ENCODE data around the gene MRPL24.

MRPL24 gene

DNA sequence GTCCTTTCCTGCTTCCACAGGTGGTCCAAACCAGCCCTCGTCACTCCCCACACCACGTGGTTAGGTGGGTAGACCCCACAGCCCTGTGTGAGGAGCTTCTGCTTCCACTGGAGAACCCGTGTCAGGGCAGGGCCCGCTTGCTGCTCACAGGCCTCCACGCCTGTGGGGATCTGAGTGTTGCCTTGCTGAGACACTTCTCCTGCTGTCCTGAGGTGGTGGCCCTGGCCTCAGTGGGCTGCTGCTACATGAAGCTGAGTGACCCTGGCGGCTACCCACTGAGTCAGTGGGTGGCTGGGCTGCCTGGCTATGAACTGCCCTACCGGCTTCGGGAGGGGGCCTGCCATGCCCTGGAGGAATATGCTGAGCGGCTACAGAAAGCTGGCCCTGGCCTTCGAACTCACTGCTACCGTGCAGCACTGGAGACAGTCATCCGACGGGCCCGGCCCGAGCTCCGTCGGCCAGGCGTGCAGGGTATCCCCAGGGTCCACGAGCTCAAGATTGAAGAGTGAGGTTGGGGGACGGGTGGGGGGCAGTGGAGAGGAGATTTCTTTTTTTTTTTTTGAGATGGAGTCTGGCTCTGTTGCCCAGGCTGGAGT, 6.8 kb downstream of the MRPL24 start:
- H3K27ac ChIP-seq: no peak overlapping the region
- H3K9ac ChIP-seq: no peak overlapping the region
- TF ChIP-seq Cebpa-rat (IDR thresholded peaks at IDR 0.05): no peak
- H3K36me3 ChIP-seq: peaks cover 71% of the 10 kb centered on the region
- no peak overlapping the region for H3K4me2 ChIP-seq
- peaks cover 8% of the 10 kb centered on the region for H3K4me1 ChIP-seq
- no peaks in the 10 kb centered on the region for H3K27me3 ChIP-seq
- H4K20me1 ChIP-seq: no peaks in the 10 kb centered on the region
- H3K9me3 ChIP-seq: no peaks in the 10 kb centered on the region
- no peak overlapping the region for H3K4me3 ChIP-seq

DNA sequence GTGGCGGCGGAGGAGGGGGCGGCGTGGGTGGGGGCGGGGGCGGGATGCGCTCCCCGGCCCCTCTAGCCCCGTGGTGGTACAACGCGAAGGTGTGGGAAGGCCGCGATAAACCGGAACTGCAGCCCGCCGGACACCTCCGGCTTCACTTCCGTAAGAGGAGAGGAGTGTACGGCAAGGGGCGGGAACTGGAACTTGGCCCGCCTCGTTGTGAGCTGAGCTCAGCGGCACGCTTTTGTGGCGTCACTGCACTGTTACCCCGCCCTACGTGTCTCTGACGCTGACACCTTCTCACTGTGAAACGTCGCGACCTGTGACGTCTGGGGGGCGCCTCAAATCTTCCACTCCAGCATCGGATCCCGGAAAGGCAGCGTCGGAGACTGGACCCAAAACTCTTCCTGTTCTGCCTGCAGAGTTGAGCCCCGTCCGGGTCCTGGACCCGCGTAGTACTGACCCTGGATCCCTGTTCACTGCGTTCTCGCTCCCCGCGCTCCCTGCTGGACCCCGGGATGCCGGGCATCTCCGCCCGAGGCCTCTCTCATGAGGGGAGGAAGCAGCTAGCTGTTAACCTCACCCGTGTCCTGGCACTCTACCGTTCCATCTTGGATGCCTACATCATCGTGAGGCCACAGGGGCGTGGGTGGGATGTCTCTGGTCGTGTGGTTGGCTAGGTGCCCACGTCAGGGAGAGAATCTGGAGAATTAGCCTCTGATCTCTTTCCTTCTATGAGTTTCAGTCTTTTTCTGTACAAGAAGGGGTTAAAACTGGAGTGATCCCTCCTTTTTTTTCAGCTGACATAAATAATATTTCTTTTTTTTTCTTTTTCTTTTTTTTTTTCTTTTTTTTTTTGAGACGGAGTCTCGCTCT, 12.1 kb downstream of the MRPL24 start, which contains the start of gene ISG20L2:
TSS of gene ISG20L2 (minus strand) at position 168 of the 864 bp plus-strand sequence. CDS start 1,114 bp downstream, outside the sequence.
- peak within 1 kb of the TSS; percentile 87 for H3K4me3 ChIP-seq
- no peaks in the 10 kb centered on the region for H3K9me3 ChIP-seq
- H3K27me3 ChIP-seq: no peaks in the 10 kb centered on the region
- peaks cover 40% of the 10 kb centered on the region for H4K20me1 ChIP-seq
- TF ChIP-seq Cebpa-rat (IDR thresholded peaks at IDR 0.05): no peak
- peak within 1 kb of the TSS; percentile 79 for H3K27ac ChIP-seq
- H3K4me2 ChIP-seq: peak within 1 kb of the TSS; percentile 99
- H3K9ac ChIP-seq: peak within 1 kb of the TSS; percentile 91
- H3K36me3 ChIP-seq: peaks cover 38% of the 10 kb centered on the region
- peaks cover 44% of the 10 kb centered on the region for H3K4me1 ChIP-seq

DNA sequence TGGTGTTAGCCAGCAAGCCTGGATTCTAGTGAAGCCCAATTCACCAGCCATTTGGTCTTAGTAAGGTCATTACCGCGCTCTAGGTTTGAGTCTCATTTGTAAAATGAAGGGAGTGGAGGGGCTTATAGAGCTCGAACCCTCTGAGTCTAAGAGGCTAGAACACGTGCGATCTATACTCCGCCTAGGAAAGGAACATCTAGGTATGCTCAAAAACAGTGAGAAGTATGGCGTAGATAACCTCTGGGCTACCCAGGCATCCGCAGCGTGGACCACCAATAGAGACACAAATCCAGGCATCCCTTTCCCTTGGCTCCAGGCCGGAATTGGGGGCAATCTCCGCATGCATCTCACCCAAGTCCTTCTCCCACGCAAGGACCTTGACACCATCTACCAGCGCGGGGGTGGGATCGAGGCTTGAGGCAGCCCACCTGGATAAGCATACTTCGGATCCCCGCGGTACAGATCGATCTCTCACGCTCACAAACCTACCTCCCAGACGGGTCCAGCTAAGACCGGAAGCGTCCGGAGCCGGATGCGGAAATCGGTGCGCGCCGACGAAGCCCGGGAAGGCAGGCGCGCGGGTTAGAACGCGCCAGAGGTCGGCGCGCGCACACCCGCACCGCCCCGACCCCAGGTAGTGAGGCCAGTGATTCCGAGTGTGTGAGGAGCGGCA, 12.8 kb downstream of the MRPL24 start, which contains the start of gene METTL25B:
TSS of gene METTL25B (plus strand) at position 544 of the 673 bp plus-strand sequence. CDS start 636 bp downstream, outside the sequence.
- Histone ChIP-seq H3K4me1 (peaks cover 44% of the 10 kb centered on the region), H3K4me2 (peak within 1 kb of the TSS; percentile 99), H4K20me1 (peaks cover 48% of the 10 kb centered on the region), H3K36me3 (peaks cover 38% of the 10 kb centered on the region), H3K27me3 (no peaks in the 10 kb centered on the region), H3K9me3 (no peaks in the 10 kb centered on the region), H3K9ac (peak within 1 kb of the TSS; percentile 91), H3K27ac (peak within 1 kb of the TSS; percentile 79), H3K4me3 (peak within 1 kb of the TSS; percentile 87)
- TF ChIP-seq Cebpa-rat (IDR thresholded peaks at IDR 0.05): no peak

DNA sequence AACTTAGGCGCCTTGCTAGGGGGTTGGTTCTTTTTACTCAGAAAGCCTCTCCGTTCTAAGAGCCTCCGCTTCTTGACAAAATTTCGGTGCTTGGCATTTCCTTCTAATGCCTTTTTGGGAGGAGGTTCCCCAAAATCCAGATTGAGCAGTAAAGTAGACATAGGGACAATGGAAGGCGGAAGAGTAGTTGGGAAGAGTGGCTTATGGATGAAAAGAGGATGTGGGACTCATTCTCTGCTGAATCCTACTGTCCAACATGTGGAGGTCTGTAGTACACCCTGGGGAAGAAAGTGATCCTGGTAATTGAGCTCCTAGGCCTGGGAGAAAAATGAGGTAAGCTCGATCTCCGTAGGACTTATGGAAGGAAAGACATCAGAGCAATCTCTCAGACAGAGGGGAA, 13.4 kb downstream of the MRPL24 start:
- H3K4me2 ChIP-seq: peak overlapping the region; percentile 99
- H3K9ac ChIP-seq: peak overlapping the region; percentile 91
- H3K4me1 ChIP-seq: peaks cover 44% of the 10 kb centered on the region
- peaks cover 38% of the 10 kb centered on the region for H3K36me3 ChIP-seq
- peak overlapping the region; percentile 79 for H3K27ac ChIP-seq
- no peaks in the 10 kb centered on the region for H3K9me3 ChIP-seq
- H4K20me1 ChIP-seq: peaks cover 53% of the 10 kb centered on the region
- H3K4me3 ChIP-seq: peak overlapping the region; percentile 87
- H3K27me3 ChIP-seq: no peaks in the 10 kb centered on the region
- no peak for TF ChIP-seq Cebpa-rat (IDR thresholded peaks at IDR 0.05)

DNA sequence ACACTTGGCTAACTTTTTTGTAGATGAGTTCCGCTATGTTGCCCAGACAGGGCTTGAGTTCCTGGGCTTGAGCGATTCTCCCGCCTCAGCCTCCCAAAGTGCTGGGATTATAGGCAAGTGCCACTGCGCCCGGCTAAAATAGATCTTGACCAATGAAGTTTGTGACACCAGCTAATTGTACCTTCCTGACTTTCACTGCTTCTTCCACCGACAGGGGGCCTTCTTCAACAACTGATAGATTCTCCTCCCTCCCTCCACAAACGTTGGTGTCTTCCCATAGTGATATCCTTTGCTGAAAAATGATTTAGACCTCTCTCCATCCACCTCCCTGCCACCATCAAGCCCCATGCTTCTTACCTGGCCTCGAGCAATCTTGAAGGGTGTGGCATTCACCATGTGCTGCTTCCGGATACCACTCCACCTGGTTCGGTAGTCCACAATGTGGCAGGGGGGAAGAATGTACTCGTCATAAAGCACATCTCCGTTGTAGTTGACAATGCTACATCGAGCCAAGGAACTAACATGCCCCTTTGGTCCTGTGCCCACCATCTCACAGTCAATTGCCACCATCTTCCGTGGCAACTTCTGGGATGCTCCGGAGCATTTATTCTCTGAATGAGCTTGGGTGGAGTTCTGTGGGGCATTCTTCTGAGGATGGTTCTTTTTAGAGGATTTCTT, 14.2 kb downstream of the MRPL24 start:
- peaks cover 61% of the 10 kb centered on the region for H4K20me1 ChIP-seq
- TF ChIP-seq Cebpa-rat (IDR thresholded peaks at IDR 0.05): no peak
- peak overlapping the region; percentile 36; the same call in 1 of the 2 replicates for H3K27ac ChIP-seq
- peaks cover 44% of the 10 kb centered on the region for H3K4me1 ChIP-seq
- H3K27me3 ChIP-seq: no peaks in the 10 kb centered on the region
- H3K4me2 ChIP-seq: peak overlapping the region; percentile 99
- peak overlapping the region; percentile 87 for H3K4me3 ChIP-seq
- H3K9ac ChIP-seq: peak overlapping the region; percentile 91
- H3K36me3 ChIP-seq: peaks cover 39% of the 10 kb centered on the region
- H3K9me3 ChIP-seq: no peaks in the 10 kb centered on the region

DNA sequence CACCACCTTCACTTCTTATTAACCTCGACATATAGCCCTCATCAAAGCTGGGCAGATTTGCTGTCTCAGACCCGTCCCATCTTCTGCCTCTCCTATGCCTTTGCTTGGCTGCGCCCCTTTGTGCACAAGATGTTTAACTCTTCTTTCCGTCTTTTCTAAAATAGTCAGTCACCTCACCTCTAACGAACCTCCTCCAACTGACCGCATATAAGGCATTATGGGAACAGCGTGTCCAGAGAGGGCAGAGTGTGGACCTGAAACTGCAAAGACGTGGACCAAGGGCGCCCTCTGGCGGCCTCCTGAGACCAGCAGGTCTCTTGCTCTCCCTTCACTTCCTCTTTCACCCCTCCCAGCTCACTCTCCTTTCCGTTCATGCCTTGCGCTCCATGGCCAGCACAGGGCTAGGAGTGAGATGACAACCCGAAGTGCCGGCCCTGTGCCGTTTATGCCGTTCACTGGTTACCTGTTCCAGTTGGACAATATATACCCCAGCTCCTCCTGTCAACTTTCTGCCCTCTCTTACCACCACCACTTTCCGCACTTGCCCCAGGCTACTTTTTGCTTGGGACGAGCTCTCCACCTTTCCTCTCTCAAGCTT, 15.1 kb downstream of the MRPL24 start:
- no peak for TF ChIP-seq Cebpa-rat (IDR thresholded peaks at IDR 0.05)
- Histone ChIP-seq H3K27ac (no peak overlapping the region), H3K4me1 (peaks cover 50% of the 10 kb centered on the region), H3K36me3 (peaks cover 48% of the 10 kb centered on the region), H3K4me2 (peak overlapping the region; percentile 99), H3K9me3 (no peaks in the 10 kb centered on the region), H3K4me3 (peak overlapping the region; percentile 87), H4K20me1 (peaks cover 70% of the 10 kb centered on the region), H3K27me3 (no peaks in the 10 kb centered on the region), H3K9ac (peak overlapping the region; percentile 91)

DNA sequence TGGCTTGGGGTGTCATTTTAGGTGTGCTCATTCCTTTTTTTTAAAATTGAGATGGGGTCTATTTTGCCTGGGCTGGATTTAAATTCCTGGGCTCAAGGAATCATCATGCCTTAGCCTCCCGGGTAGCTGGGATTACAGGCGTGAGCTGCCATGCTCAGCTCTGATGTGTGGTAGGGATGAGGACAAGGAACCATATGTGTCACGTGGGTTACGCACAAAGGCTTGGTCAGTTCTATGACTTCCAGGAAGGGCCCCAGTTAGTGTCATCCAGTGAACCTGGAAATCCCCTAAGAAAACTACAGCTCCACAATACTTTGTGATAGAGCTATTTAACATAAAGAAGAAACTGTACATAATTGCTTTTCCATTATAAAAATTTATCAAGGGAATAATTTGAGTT, 19.4 kb downstream of the MRPL24 start:
- H3K9ac ChIP-seq: no peak overlapping the region
- H4K20me1 ChIP-seq: peaks cover 70% of the 10 kb centered on the region
- peaks cover 73% of the 10 kb centered on the region for H3K36me3 ChIP-seq
- H3K4me2 ChIP-seq: no peak overlapping the region
- H3K4me1 ChIP-seq: peaks cover 32% of the 10 kb centered on the region
- no peaks in the 10 kb centered on the region for H3K9me3 ChIP-seq
- H3K27me3 ChIP-seq: no peaks in the 10 kb centered on the region
- H3K27ac ChIP-seq: no peak overlapping the region
- TF ChIP-seq Cebpa-rat (IDR thresholded peaks at IDR 0.05): no peak
- H3K4me3 ChIP-seq: no peak overlapping the region

DNA sequence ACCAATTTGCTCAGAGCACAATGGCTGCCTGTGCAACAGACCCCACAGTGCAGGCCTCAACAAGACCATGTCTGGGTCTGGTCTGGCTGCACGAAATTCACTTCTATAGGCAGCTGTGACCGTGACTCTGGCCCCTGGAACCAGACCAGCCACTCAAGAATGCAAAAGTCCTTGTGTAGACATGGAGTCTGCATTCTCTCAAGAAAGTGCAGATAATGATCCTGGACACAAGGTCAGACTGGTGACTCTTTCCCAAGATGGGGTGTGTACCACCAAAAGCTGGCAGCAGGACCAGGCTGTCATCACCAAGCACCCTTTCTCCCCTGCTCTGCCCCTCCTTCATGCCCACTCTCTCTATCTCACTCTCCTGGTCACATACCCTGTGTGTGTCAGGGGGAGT, 19.8 kb downstream of the MRPL24 start:
- Histone ChIP-seq H3K4me2 (no peak overlapping the region), H3K27me3 (no peaks in the 10 kb centered on the region), H3K4me3 (no peak overlapping the region), H4K20me1 (peaks cover 66% of the 10 kb centered on the region), H3K9me3 (no peaks in the 10 kb centered on the region), H3K36me3 (peaks cover 73% of the 10 kb centered on the region), H3K9ac (no peak overlapping the region), H3K27ac (no peak overlapping the region), H3K4me1 (peaks cover 28% of the 10 kb centered on the region)
- TF ChIP-seq Cebpa-rat (IDR thresholded peaks at IDR 0.05): no peak

DNA sequence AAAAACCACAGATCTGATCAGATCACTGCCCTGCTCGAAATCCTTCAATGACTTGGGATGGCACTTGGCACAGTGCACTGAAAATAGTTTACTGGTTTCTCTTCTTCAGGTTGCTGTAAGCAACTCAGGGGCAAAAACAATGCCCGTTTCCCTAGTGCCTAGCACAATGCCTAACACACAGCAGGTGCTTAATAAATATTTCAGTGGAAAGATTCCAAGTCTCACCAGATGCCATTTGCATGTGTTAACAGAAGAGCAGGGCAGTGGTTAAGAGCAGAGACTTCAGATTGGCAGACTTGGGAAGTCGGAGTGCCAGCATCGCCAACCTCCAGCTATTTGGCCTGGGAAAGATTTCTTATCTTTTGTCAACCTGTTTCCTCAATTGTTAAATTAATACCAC, 23.5 kb downstream of the MRPL24 start:
- H4K20me1 ChIP-seq: peaks cover 28% of the 10 kb centered on the region

More for the DNA sequence above, 23.5 kb downstream of the MRPL24 start:
- H3K36me3 ChIP-seq: peaks cover 50% of the 10 kb centered on the region
- H3K9ac ChIP-seq: no peak overlapping the region
- no peaks in the 10 kb centered on the region for H3K27me3 ChIP-seq
- H3K9me3 ChIP-seq: no peaks in the 10 kb centered on the region
- no peak for TF ChIP-seq Cebpa-rat (IDR thresholded peaks at IDR 0.05)
- H3K4me3 ChIP-seq: no peak overlapping the region
- no peak overlapping the region for H3K4me2 ChIP-seq
- H3K4me1 ChIP-seq: peaks cover 9% of the 10 kb centered on the region; the same call in 1 of the 2 replicates
- H3K27ac ChIP-seq: no peak overlapping the region

Measured in BLaER1 (cell line).